Activated CD8-positive, alpha-beta T cell treated with anti-CD3 and anti-CD28 coated beads for 36 hours (primary cell): Measurements from ENCODE around the gene KMT2B. TPM values are rescaled to one million over a fixed set of nuclear protein-coding genes. Genes with fewer than 3 reads are reported as not detected.

ENCODE experiments used
- ATAC-seq: fragments of 200-7000 bp; cut with Tn5 transposase; one replicate; pipeline ENCODE4 v1.10.0; 2021; ENCODE audit warnings: mild to moderate bottlenecking, moderate library complexity
- CTCF ChIA-PET: fragments of 350-600 bp; sonication (Branson Sonifier 250); formaldehyde crosslinking; loops from one replicate; lab custom pipeline; 2021; ENCODE audit warnings: antibody characterized with exemption; lab: Charles Lee
- POLR2A ChIA-PET: fragments of 350-600 bp; sonication (Branson Sonifier 250); formaldehyde crosslinking; loops from one replicate; lab custom pipeline; 2021; ENCODE audit warnings: antibody characterized with exemption; lab: Charles Lee
- DNase-seq: peaks from one replicate; pipeline ENCODE4 v3.0.0-alpha.2; 2020
- H3K27ac Mint-ChIP-seq: one replicate; pipeline ENCODE4 v1.8.0; 2021; ENCODE audit warnings: mild to moderate bottlenecking, mixed read lengths
- H3K27me3 Mint-ChIP-seq: one replicate; pipeline ENCODE4 v1.8.0; 2021; ENCODE audit warnings: mixed read lengths
- H3K36me3 Mint-ChIP-seq: one replicate; pipeline ENCODE4 v1.8.0; 2021; ENCODE audit warnings: low read depth, mixed read lengths
- H3K4me1 Mint-ChIP-seq: one replicate; pipeline ENCODE4 v1.8.0; 2021; ENCODE audit warnings: low read depth, mixed read lengths
- H3K4me3 Mint-ChIP-seq: one replicate; pipeline ENCODE4 v1.8.0; 2021; ENCODE audit warnings: mild to moderate bottlenecking, moderate library complexity, mixed read lengths
- H3K9me3 Mint-ChIP-seq: one replicate; pipeline ENCODE4 v1.8.0; 2021; ENCODE audit warnings: mixed read lengths
- intact Hi-C: fragments of 100-400 bp; cut with micrococcal nuclease; formaldehyde crosslinking; loops from one replicate; pipeline ENCODE4 v1.10.0; 2022
- total RNA-seq, 2 experiments: library from RNA; stranded (reverse); gene quantifications; one replicate each; pipeline ENCODE4 v1.2.3, GENCODE V29; 2021
- TF ChIP-seq, protein P1 (sequence below): fragments of 200-600 bp; IDR thresholded peaks from one replicate; pipeline ENCODE4 v1.8.0; 2022; ENCODE audit warnings: antibody characterized with exemption, mild to moderate bottlenecking

Gene KMT2B
- total RNA-seq, 2 experiments from 2014 or later = 62.9 to 63.6 TPM

GRCh38 chr19:35774274-35775045, 56.7 kb downstream of the KMT2B start:
- TF ChIP-seq, protein P1, sequence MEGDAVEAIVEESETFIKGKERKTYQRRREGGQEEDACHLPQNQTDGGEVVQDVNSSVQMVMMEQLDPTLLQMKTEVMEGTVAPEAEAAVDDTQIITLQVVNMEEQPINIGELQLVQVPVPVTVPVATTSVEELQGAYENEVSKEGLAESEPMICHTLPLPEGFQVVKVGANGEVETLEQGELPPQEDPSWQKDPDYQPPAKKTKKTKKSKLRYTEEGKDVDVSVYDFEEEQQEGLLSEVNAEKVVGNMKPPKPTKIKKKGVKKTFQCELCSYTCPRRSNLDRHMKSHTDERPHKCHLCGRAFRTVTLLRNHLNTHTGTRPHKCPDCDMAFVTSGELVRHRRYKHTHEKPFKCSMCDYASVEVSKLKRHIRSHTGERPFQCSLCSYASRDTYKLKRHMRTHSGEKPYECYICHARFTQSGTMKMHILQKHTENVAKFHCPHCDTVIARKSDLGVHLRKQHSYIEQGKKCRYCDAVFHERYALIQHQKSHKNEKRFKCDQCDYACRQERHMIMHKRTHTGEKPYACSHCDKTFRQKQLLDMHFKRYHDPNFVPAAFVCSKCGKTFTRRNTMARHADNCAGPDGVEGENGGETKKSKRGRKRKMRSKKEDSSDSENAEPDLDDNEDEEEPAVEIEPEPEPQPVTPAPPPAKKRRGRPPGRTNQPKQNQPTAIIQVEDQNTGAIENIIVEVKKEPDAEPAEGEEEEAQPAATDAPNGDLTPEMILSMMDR = no peak
- Mint-ChIP-seq H3K27ac (no peak overlapping the region), H3K27me3 (no peaks in the 10 kb centered on the region), H3K36me3 (peaks cover 1% of the 10 kb centered on the region), H3K9me3 (no peaks in the 10 kb centered on the region), H3K4me1 (peaks cover 10% of the 10 kb centered on the region), H3K4me3 (peak overlapping the region; percentile 72)
- CTCF ChIA-PET = no interaction called here
- ATAC-seq (no peak), DNase-seq (no peak)
- intact Hi-C loops = no loop called here
- POLR2A ChIA-PET = interaction anchor here (1.2 kb wide), 1 partner anchor 15 kb away, joined by 5 read pairs; no protein-coding TSS in a partner anchor

GRCh38 chr19:35775046-35775297, 57.2 kb downstream of the KMT2B start:
- H3K4me1 Mint-ChIP-seq = peaks cover 10% of the 10 kb centered on the region
- ChIA-PET POLR2A (no interaction called here), CTCF (no interaction called here)
- H3K36me3 Mint-ChIP-seq = peaks cover 1% of the 10 kb centered on the region
- DNase-seq = no peak
- H3K27ac Mint-ChIP-seq = no peak overlapping the region
- H3K4me3 Mint-ChIP-seq = peak overlapping the region; percentile 72
- H3K27me3 Mint-ChIP-seq = no peaks in the 10 kb centered on the region
- intact Hi-C loops = no loop called here
- ATAC-seq = no peak
- H3K9me3 Mint-ChIP-seq = no peaks in the 10 kb centered on the region
- TF ChIP-seq, protein P1 = no peak

GRCh38 chr19:35775298-35776101, 57.7 kb downstream of the KMT2B start, which contains the start of gene ARHGAP33:
TSS of gene ARHGAP33 (plus strand) at chr19:35775564. CDS start at chr19:35775659, 95 bp downstream.
- POLR2A ChIA-PET = interaction anchor here (0.9 to 1.3 kb wide), 5 partner anchors 14 to 95 kb away, joined by 3 to 4 read pairs (median 3); no protein-coding TSS in a partner anchor
- peak; percentile 100 for DNase-seq
- no peaks in the 10 kb centered on the region for H3K9me3 Mint-ChIP-seq
- H3K4me3 Mint-ChIP-seq = peak within 1 kb of the TSS; percentile 72
- intact Hi-C loops = no loop called here
- CTCF ChIA-PET = no interaction called here
- H3K36me3 Mint-ChIP-seq = peaks cover 1% of the 10 kb centered on the region
- H3K27me3 Mint-ChIP-seq = no peaks in the 10 kb centered on the region
- TF ChIP-seq, protein P1 = no peak
- ATAC-seq = peak; percentile 99
- H3K4me1 Mint-ChIP-seq = peaks cover 10% of the 10 kb centered on the region
- H3K27ac Mint-ChIP-seq = peak within 1 kb of the TSS; percentile 59

GRCh38 chr19:35776102-35776788, 58.4 kb downstream of the KMT2B start:
- TF ChIP-seq, protein P1 = no peak
- intact Hi-C loops = no loop called here
- Mint-ChIP-seq H3K27me3 (no peaks in the 10 kb centered on the region), H3K9me3 (no peaks in the 10 kb centered on the region), H3K4me1 (peaks cover 10% of the 10 kb centered on the region), H3K27ac (peak overlapping the region; percentile 59), H3K36me3 (no peaks in the 10 kb centered on the region), H3K4me3 (peak overlapping the region; percentile 72)
- CTCF ChIA-PET = no interaction called here
- POLR2A ChIA-PET = interaction anchor here (0.9 to 1.3 kb wide), 5 partner anchors 13 to 94 kb away, joined by 3 to 4 read pairs (median 3); no protein-coding TSS in a partner anchor
- no peak for ATAC-seq
- no peak for DNase-seq
